Cardiac septum (tissue), 1 donor: ENCODE results near the gene PROX1. TPM values are rescaled to one million over a fixed set of nuclear protein-coding genes. Genes with fewer than 3 reads are reported as not detected.
"Not testable (repeated sequence)": the region's sequence is repeated elsewhere in the genome, so short reads cannot be mapped to it uniquely, and the experiment has no call there.

ENCODE experiments used
- DNase-seq: peaks from one replicate; pipeline ENCODE4 v3.0.0-alpha.2; 2020; ENCODE audit warnings: low spot score
- intact Hi-C: fragments of 100-400 bp; cut with DNase I; formaldehyde crosslinking; loops from one replicate; pipeline ENCODE4 v1.14.0; 2022
- total RNA-seq: library from RNA; stranded (reverse); fragmentation: NEBNext Ultra II Directional; extraction: Animal tissue kit (Norgen Biotek cat#: 25700); gene quantifications from one replicate; pipeline ENCODE4 v1.2.1, GENCODE V29; 2021
- donor health status: DM: no; HTN: no; CAD: no.

PROX1 gene
- total RNA-seq, 1 donor from 2014 or later, result 110 TPM

DNA sequence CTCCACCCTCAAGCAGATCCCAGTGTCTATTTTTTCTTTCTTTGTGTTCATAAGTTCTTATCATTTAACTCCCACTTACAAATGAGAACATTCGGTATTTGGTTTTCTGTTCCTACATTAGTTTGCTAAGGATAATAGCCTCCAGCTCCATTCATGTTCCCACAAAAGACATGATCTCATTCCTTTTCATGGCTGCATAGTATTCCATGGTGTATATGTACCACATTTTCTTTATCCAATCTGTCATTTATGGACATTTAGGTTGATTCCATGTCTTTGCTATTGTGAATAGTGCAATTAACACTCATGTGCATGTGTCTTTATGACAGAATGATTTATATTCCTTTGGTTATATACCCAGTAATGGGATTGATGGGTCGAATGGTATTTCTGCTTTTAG is 101.2 kb downstream of the PROX1 start:
- intact Hi-C loops, DNase-seq: not testable (repeated sequence)
